HCT116 (cell line): ENCODE data around the gene CFAP300. TPM values are rescaled to one million over a fixed set of nuclear protein-coding genes. Genes with fewer than 3 reads are reported as not detected.
A peak's percentile ranks its signal among the peaks of the same experiment; 100 is the strongest.

ENCODE experiments used
- ATAC-seq: fragments of 200-7000 bp; cut with Tn5 transposase; 2 replicates; pipeline ENCODE4 v1.9.1; 2020; ENCODE audit warnings: mild to moderate bottlenecking, moderate library complexity
- BruUV-seq: library from RNA; stranded (reverse); fragments of 400-500 nt; replicated peaks from 2 replicates; lab custom pipeline; 2021; lab: Mats Ljungman, UMichigan
- CTCF ChIA-PET: fragments of 300-600 bp; sonication (Branson Sonifier 250); formaldehyde crosslinking; loops from one replicate; lab custom pipeline; 2021; ENCODE audit warnings: antibody characterized with exemption; lab: Charles Lee
- POLR2A ChIA-PET: fragments of 300-600, 350-600 bp; sonication (Branson Sonifier 250); formaldehyde crosslinking; loops from one replicate; lab custom pipeline; 2021; ENCODE audit warnings: antibody characterized with exemption; lab: Charles Lee
- RAD21 ChIA-PET, 2 experiments: fragments of 300-600 bp; sonication (Branson Sonifier 250); formaldehyde crosslinking; loops; one replicate each; lab custom pipeline; 2023; ENCODE audit warnings: low total read pairs in 2 of 2; ENCODE audit not compliant: uncharacterized antibody in 2 of 2, unreplicated experiment in 2 of 2, low non-redundant PET in 1 of 2; lab: Charles Lee
- DNase-seq: peaks from one replicate; pipeline ENCODE4 v3.0.0-alpha.2; 2010; ENCODE audit warnings: low read depth, low spot score
- H2AFZ ChIP-seq: fragments of 200-600 bp; shearing (Covaris generic), sonication (generic); 2 replicates; pipeline ENCODE4 v1.6.1; 2017; ENCODE audit warnings: low read depth, mixed run types, mixed read lengths, antibody characterized with exemption, low read length; ENCODE audit not compliant: poor library complexity, severe bottlenecking
- H3K27ac ChIP-seq: 2 replicates; pipeline ENCODE4 v1.5.1; 2012; ENCODE audit warnings: low read depth, low read length
- H3K27me3 ChIP-seq: fragments of 200-600 bp; sonication (generic); 2 replicates; pipeline ENCODE4 v1.6.1; 2016; ENCODE audit warnings: mixed run types, low read length, mixed read lengths; ENCODE audit not compliant: insufficient read depth
- H3K36me3 ChIP-seq, 2 experiments: fragments of 200-500 bp in 1 of 2; fragments of 200-600 bp in 1 of 2; sonication (Bioruptor generic) in 1 of 2; sonication (generic) in 1 of 2; 2 replicates each; pipeline versions ENCODE4 v1.5.1 to v1.6.1; 2014 to 2016; ENCODE audit warnings: low read length in 2 of 2, inconsistent platforms in 1 of 2, mixed read lengths in 1 of 2, mixed run types in 1 of 2; ENCODE audit not compliant: insufficient read depth in 2 of 2, control insufficient read depth in 1 of 2
- H3K4me1 ChIP-seq, 2 experiments: fragments of 200-600 bp in 1 of 2; sonication (generic) in 1 of 2; 2 replicates each; pipeline versions ENCODE4 v1.5.1 to v1.6.1; 2012 to 2017; ENCODE audit warnings: low read length in 2 of 2, inconsistent platforms in 1 of 2, mild to moderate bottlenecking in 1 of 2, mixed read lengths in 1 of 2, mixed run types in 1 of 2, moderate library complexity in 1 of 2; ENCODE audit not compliant: insufficient read depth in 2 of 2, control insufficient read depth in 1 of 2
- H3K4me2 ChIP-seq: fragments of 200-600 bp; sonication (generic); 2 replicates; pipeline ENCODE4 v1.6.1; 2017; ENCODE audit warnings: mixed run types, low read length, mixed read lengths
- H3K4me3 ChIP-seq, 2 experiments: fragments of 200-600 bp in 1 of 2; sonication (generic) in 1 of 2; replicated peaks in 1 of 2; 2 replicates each; pipeline ENCODE4 v1.5.1; 2011 to 2016; ENCODE audit warnings: low read length in 2 of 2, control low read depth in 1 of 2, low read depth in 1 of 2, mild to moderate bottlenecking in 1 of 2, mixed read lengths in 1 of 2, mixed run types in 1 of 2
- H3K79me2 ChIP-seq: fragments of 200-600 bp; sonication (generic); 2 replicates; pipeline ENCODE4 v1.6.1; 2017; ENCODE audit warnings: mild to moderate bottlenecking, mixed run types, low read length, moderate library complexity, mixed read lengths; ENCODE audit not compliant: insufficient read depth
- H3K9ac ChIP-seq: fragments of 200-600 bp; sonication (generic); 2 replicates; pipeline ENCODE4 v1.6.1; 2016; ENCODE audit warnings: low read length, mixed read lengths
- H3K9me2 ChIP-seq: fragments of 200-600 bp; sonication (generic), shearing (Covaris generic); 2 replicates; pipeline ENCODE4 v1.6.1; 2017; ENCODE audit warnings: mixed run types, mild to moderate bottlenecking, moderate library complexity; ENCODE audit not compliant: insufficient read depth
- H3K9me3 ChIP-seq, 2 experiments: fragments of 200-500 bp in 1 of 2; fragments of 200-600 bp in 1 of 2; sonication (Bioruptor generic) in 1 of 2; sonication (generic) in 1 of 2; 2 replicates each; pipeline ENCODE4 v1.6.1; 2014 to 2017; ENCODE audit warnings: low read length in 2 of 2, mixed read lengths in 2 of 2, inconsistent platforms in 1 of 2, low read depth in 1 of 2, mild to moderate bottlenecking in 1 of 2, mixed run types in 1 of 2, moderate library complexity in 1 of 2; ENCODE audit not compliant: control insufficient read depth in 1 of 2, insufficient read depth in 1 of 2
- H4K20me1 ChIP-seq: fragments of 200-600 bp; sonication (generic), shearing (Covaris generic); 2 replicates; pipeline ENCODE4 v1.6.1; 2017; ENCODE audit warnings: mixed run types, mild to moderate bottlenecking, moderate library complexity; ENCODE audit not compliant: insufficient read depth
- CTCF ChIP-seq, 3 experiments: fragments of 200-600 bp in 1 of 3; sonication (generic) in 1 of 3; IDR thresholded peaks in 2 of 3; conservative IDR thresholded peaks in 1 of 3; 2 replicates each; pipeline ENCODE4 v1.5.1; 2012 to 2017; ENCODE audit warnings: low read depth in 2 of 3, low read length in 2 of 3, antibody characterized with exemption in 1 of 3, borderline replicate concordance in 1 of 3, control low read depth in 1 of 3, mild to moderate bottlenecking in 1 of 3, mixed read lengths in 1 of 3, mixed run types in 1 of 3, moderate library complexity in 1 of 3; ENCODE audit not compliant: insufficient read depth in 1 of 3
- EGR1 ChIP-seq: IDR thresholded peaks from 2 replicates; pipeline ENCODE4 v1.6.1; 2012; ENCODE audit warnings: low read depth
- EZH2phosphoT487 ChIP-seq: fragments of 200-600 bp; IDR thresholded peaks from 2 replicates; pipeline ENCODE4 v1.6.1; 2018; ENCODE audit warnings: antibody characterized with exemption, borderline replicate concordance
- RAD21 ChIP-seq: IDR thresholded peaks from 2 replicates; pipeline ENCODE4 v1.6.1; 2012; ENCODE audit warnings: low read depth, mild to moderate bottlenecking
- SP1 ChIP-seq: IDR thresholded peaks from 2 replicates; pipeline ENCODE4 v1.6.1; 2012; ENCODE audit warnings: low read depth
- ZBTB33 ChIP-seq: IDR thresholded peaks from 2 replicates; pipeline ENCODE4 v1.6.1; 2011; ENCODE audit warnings: mild to moderate bottlenecking, low read length, moderate library complexity; ENCODE audit not compliant: insufficient replicate concordance; ENCODE audit errors: extremely low read depth
- intact Hi-C: fragments of 100-400 bp; cut with micrococcal nuclease; formaldehyde crosslinking; loops from 2 replicates; pipeline ENCODE4 v1.10.0; 2022
- total RNA-seq: library from RNA; stranded (reverse); gene quantifications from one replicate; pipeline ENCODE4 v1.2.1, GENCODE V29; 2021; ENCODE audit not compliant: unreplicated experiment

The CFAP300 gene
- total RNA-seq, 1 experiment from 2014 or later: not detected

GRCh38 chr11:102120437-102120973 lies 73.3 kb downstream of the CFAP300 start:
- Histone ChIP-seq H3K27ac (peak overlapping the region; percentile 36), H3K9me3 (no peaks in the 10 kb centered on the region), H3K9me2 (no peaks in the 10 kb centered on the region), H2AFZ (no peak overlapping the region), H3K9ac (peak overlapping the region; percentile 11; the same call in 1 of the 2 replicates), H3K27me3 (no peaks in the 10 kb centered on the region), H3K79me2 (peaks cover 100% of the 10 kb centered on the region), H3K4me2 (peak overlapping the region; percentile 64), H4K20me1 (no peaks in the 10 kb centered on the region), H3K4me3 (peak overlapping the region in 1 of 2 experiments; percentile 23; a peak in 1 of 4 replicates), H3K36me3 (peaks cover 0 to 13% of the 10 kb centered on the region in 2 experiments; a peak in 1 of 4 replicates), H3K4me1 (peaks cover 67 to 69% of the 10 kb centered on the region in 2 experiments)
- ChIA-PET RAD21 (no interaction called here), POLR2A (interaction anchor here (0.7 kb wide), 1 partner anchor 69 kb away, joined by 4 read pairs; no protein-coding TSS in a partner anchor), CTCF (no interaction called here)
- DNase-seq (no peak), ATAC-seq (peak; percentile 62)
- BruUV-seq: no TSS peak
- intact Hi-C loops: no loop called here
- TF ChIP-seq EGR1 (no peak), RAD21 (peak; percentile 16; the same call in 1 of the 2 replicates), SP1 (no peak; the same call in 1 of the 2 replicates), EZH2phosphoT487 (no peak), CTCF (IDR thresholded peaks at IDR 0.05 in 2 of 3, conservative IDR thresholded peaks at IDR 0.05 in 1 of 3; ENCODE audit: borderline replicate concordance in 1 of 3, insufficient read depth in 1 of 3, low read depth in 2 of 3, low read length in 2 of 3) (peak in 1 of 3 experiments; percentile 11; a peak in 1 of 6 replicates), ZBTB33 (no peak)
